K562 (cell line): ENCODE results near the gene ADAMTS14. TPM values are rescaled to one million over a fixed set of nuclear protein-coding genes. Genes with fewer than 3 reads are reported as not detected.

Experiments
- ARNT ChIP-seq, 2 experiments: fragments of 450-650 bp; IDR thresholded peaks; 2 replicates each; pipeline ENCODE4 v1.6.1; 2016; ENCODE audit warnings: mild to moderate bottlenecking in 1 of 2
- CBX2 ChIP-seq: fragments of 200-600 bp; sonication (generic); IDR thresholded peaks from one replicate; pipeline ENCODE4 v1.6.1; 2012; ENCODE audit warnings: mild to moderate bottlenecking, low read length, inconsistent platforms; ENCODE audit not compliant: insufficient read depth, poor library complexity, severe bottlenecking
- EWSR1 ChIP-seq: fragments of 450-650 bp; IDR thresholded peaks from 2 replicates; pipeline ENCODE4 v1.6.1; 2018; ENCODE audit warnings: borderline replicate concordance, mild to moderate bottlenecking, low read depth, moderate library complexity; ENCODE audit not compliant: partially characterized antibody
- FOXP1 ChIP-seq: sonication (generic); formaldehyde crosslinking; IDR thresholded peaks from 2 replicates; pipeline ENCODE4 v1.8.0; 2022; ENCODE audit warnings: mild to moderate bottlenecking, missing genetic modification reagents
- NR4A1 ChIP-seq, 2 experiments: fragments of 250-450 bp in 1 of 2; fragments of 450-650 bp in 1 of 2; sonication (Bioruptor Pico) in 1 of 2; IDR thresholded peaks; 2 replicates each; pipeline versions ENCODE4 v1.4.0 to v1.6.1; 2016 to 2020; ENCODE audit warnings: mild to moderate bottlenecking in 2 of 2, missing compliant biosample characterization in 1 of 2, missing genetic modification characterization in 1 of 2, moderate library complexity in 1 of 2
- PRPF4 ChIP-seq: fragments of 200-400 bp; formaldehyde crosslinking; IDR thresholded peaks from one replicate; pipeline ENCODE4 v1.6.1; 2017; ENCODE audit warnings: low read length, low read depth, mild to moderate bottlenecking; ENCODE audit not compliant: insufficient read depth, poor library complexity, severe bottlenecking
- RAD21 ChIP-seq, 2 experiments: fragments of 250-450 bp in 1 of 2; fragments of 450-650 bp in 1 of 2; sonication (Bioruptor Pico) in 1 of 2; formaldehyde crosslinking in 1 of 2; IDR thresholded peaks in 1 of 2; conservative IDR thresholded peaks in 1 of 2; 2 replicates each; pipeline versions ENCODE4 v1.4.0 to v1.8.0; 2020 to 2022; ENCODE audit warnings: mild to moderate bottlenecking in 2 of 2, moderate library complexity in 1 of 2
- SMARCC2 ChIP-seq: fragments of 450-650 bp; IDR thresholded peaks from 2 replicates; pipeline ENCODE4 v1.6.1; 2017; ENCODE audit warnings: antibody characterized with exemption, moderate library complexity, mild to moderate bottlenecking, low read depth
- SNIP1 ChIP-seq: fragments of 450-650 bp; IDR thresholded peaks from 2 replicates; pipeline ENCODE4 v1.7.1; 2017; ENCODE audit warnings: low read depth, mild to moderate bottlenecking
- SRSF1 ChIP-seq: fragments of 200-400 bp; formaldehyde crosslinking; IDR thresholded peaks from 2 replicates; pipeline ENCODE4 v1.6.1; 2017; ENCODE audit warnings: mild to moderate bottlenecking, low read depth, low read length, moderate library complexity
- ZNF77 ChIP-seq: fragments of 250-450 bp; sonication (Bioruptor Pico); IDR thresholded peaks from 2 replicates; pipeline ENCODE4 v1.5.0; 2020
- ZNF780A ChIP-seq: fragments of 250-450 bp; sonication (Bioruptor Pico); IDR thresholded peaks from 2 replicates; pipeline ENCODE4 v1.5.0; 2021; ENCODE audit warnings: mild to moderate bottlenecking
- polyA plus RNA-seq, 8 experiments: library from polyadenylated mRNA; depleted of rRNA in 4 of 8; stranded (reverse) in 5 of 8; unstranded in 3 of 8; fragments of >200 nt; fragmentation: Nextera tagmentation in 2 of 8; fragmentation: Illumina TruSeq in 1 of 8; extraction: Ambion mirVana in 2 of 8; extraction: Trizol in 1 of 8; gene quantifications; 2 replicates each; pipeline versions ENCODE4 v1.2.1 to v1.2.3, GENCODE V29; 2011 to 2014; ENCODE audit warnings: inconsistent platforms in 1 of 8, missing spikeins in 1 of 8
- total RNA-seq, 7 experiments: library from RNA; depleted of rRNA in 6 of 7; stranded (reverse); fragments of >200 nt in 6 of 7; fragmentation: Illumina TruSeq in 2 of 7; extraction: Trizol in 2 of 7; gene quantifications; 2 replicates each; pipeline versions ENCODE4 v1.2.1 to v1.2.3, GENCODE V29; 2011 to 2021; ENCODE audit warnings: low replicate concordance in 1 of 7
- TF ChIP-seq, protein P1 (sequence below): fragments of 450-650 bp; IDR thresholded peaks from 2 replicates; pipeline ENCODE4 v1.6.1; 2018; ENCODE audit warnings: mild to moderate bottlenecking, low read depth; ENCODE audit not compliant: partially characterized antibody
- TF ChIP-seq, protein P2 (sequence below): fragments of 250-450 bp; sonication (Bioruptor Pico); IDR thresholded peaks from 2 replicates; pipeline ENCODE4 v1.4.0; 2020
- TF ChIP-seq, protein P3 (sequence below): sonication (generic); formaldehyde crosslinking; IDR thresholded peaks from 2 replicates; pipeline ENCODE4 v1.5.0; 2020; ENCODE audit warnings: missing genetic modification reagents
- TF ChIP-seq, protein P4 (sequence below): fragments of 450-650 bp; IDR thresholded peaks from one replicate; pipeline ENCODE4 v1.6.1; 2018; ENCODE audit warnings: mild to moderate bottlenecking, moderate library complexity; ENCODE audit not compliant: partially characterized antibody

The ADAMTS14 gene
- total and polyA plus RNA-seq, 9 of the 15 experiments (the other 6 are each of a cell fraction or from before 2014, with no cell fraction given), result 0.04 to 37.4 (median 15.9) TPM

DNA sequence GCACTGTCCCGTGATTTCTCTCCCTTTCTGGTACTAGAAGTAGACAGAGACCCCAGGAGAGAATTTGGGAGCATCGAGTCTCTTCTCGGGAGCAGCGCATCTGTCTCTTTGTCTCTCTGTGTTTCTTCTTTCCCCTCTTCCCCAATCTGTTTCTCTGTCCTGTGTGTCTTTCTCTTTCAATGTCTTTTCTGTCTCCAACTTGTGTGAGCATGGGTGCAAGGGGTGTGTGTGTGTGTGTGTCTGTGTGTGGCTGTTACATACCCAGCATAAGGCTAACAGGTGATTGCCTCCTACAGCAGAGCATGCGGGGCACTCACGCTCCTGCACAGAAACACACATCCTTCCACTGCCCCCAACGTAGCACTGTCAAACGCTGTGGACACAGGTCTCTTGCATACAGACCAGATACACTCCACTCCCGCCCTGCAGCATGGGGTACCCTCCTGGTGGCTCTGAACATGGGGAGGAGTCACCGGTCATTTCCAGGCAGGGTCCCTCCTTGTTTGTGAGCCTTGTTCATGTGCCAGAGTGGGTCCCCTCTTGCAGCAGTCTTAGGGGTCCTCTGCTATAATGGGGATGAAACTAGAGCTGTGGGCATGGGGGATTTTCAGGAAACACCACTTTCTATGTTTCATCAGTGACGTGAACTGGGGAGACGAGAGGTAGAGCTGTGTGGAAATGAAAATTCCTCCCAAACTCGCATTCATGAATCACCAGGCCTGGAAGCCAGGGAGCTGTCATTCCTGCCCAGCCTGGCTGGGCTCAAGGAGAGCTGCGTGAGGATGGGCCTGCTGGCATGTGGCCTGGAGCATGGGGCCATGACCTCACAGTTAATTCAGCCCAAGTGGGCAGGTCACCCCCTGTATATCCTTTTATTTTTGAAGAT, 980 bp downstream of the ADAMTS14 start (continued):
- TF ChIP-seq, protein P1, sequence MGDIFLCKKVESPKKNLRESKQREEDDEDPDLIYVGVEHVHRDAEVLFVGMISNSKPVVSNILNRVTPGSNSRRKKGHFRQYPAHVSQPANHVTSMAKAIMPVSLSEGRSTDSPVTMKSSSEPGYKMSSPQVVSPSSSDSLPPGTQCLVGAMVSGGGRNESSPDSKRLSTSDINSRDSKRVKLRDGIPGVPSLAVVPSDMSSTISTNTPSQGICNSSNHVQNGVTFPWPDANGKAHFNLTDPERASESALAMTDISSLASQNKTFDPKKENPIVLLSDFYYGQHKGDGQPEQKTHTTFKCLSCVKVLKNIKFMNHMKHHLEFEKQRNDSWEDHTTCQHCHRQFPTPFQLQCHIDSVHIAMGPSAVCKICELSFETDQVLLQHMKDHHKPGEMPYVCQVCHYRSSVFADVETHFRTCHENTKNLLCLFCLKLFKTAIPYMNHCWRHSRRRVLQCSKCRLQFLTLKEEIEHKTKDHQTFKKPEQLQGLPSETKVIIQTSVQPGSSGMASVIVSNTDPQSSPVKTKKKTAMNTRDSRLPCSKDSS, result no peak
- TF ChIP-seq SRSF1 (no peak), ZNF77 (CRISPR knock-in tag) (0 out of 2 replicates have a peak, but pooled peaks have one; percentile 15), ARNT (IDR thresholded peaks at IDR 0.05) (peak in 1 of 2 experiments; percentile 73; a peak in 1 of 4 replicates), ZNF780A (CRISPR knock-in tag) (no peak), SNIP1 (no peak), NR4A1 (CRISPR knock-in tag; IDR thresholded peaks at IDR 0.05) (peak; percentile 52; the same call in 1 of the 2 replicates), NR4A1 (tag; IDR thresholded peaks at IDR 0.05) (no peak), RAD21 (CRISPR knock-in tag; conservative IDR thresholded peaks at IDR 0.05 in 1 of 2, IDR thresholded peaks at IDR 0.05 in 1 of 2) (0 out of 4 replicates have a peak, but pooled peaks of 1 of the 2 experiments have one; percentile 3), PRPF4 (no peak), EWSR1 (no peak), FOXP1 (CRISPR knock-in tag) (no peak), SMARCC2 (no peak), CBX2 (no peak)
- TF ChIP-seq, protein P2, sequence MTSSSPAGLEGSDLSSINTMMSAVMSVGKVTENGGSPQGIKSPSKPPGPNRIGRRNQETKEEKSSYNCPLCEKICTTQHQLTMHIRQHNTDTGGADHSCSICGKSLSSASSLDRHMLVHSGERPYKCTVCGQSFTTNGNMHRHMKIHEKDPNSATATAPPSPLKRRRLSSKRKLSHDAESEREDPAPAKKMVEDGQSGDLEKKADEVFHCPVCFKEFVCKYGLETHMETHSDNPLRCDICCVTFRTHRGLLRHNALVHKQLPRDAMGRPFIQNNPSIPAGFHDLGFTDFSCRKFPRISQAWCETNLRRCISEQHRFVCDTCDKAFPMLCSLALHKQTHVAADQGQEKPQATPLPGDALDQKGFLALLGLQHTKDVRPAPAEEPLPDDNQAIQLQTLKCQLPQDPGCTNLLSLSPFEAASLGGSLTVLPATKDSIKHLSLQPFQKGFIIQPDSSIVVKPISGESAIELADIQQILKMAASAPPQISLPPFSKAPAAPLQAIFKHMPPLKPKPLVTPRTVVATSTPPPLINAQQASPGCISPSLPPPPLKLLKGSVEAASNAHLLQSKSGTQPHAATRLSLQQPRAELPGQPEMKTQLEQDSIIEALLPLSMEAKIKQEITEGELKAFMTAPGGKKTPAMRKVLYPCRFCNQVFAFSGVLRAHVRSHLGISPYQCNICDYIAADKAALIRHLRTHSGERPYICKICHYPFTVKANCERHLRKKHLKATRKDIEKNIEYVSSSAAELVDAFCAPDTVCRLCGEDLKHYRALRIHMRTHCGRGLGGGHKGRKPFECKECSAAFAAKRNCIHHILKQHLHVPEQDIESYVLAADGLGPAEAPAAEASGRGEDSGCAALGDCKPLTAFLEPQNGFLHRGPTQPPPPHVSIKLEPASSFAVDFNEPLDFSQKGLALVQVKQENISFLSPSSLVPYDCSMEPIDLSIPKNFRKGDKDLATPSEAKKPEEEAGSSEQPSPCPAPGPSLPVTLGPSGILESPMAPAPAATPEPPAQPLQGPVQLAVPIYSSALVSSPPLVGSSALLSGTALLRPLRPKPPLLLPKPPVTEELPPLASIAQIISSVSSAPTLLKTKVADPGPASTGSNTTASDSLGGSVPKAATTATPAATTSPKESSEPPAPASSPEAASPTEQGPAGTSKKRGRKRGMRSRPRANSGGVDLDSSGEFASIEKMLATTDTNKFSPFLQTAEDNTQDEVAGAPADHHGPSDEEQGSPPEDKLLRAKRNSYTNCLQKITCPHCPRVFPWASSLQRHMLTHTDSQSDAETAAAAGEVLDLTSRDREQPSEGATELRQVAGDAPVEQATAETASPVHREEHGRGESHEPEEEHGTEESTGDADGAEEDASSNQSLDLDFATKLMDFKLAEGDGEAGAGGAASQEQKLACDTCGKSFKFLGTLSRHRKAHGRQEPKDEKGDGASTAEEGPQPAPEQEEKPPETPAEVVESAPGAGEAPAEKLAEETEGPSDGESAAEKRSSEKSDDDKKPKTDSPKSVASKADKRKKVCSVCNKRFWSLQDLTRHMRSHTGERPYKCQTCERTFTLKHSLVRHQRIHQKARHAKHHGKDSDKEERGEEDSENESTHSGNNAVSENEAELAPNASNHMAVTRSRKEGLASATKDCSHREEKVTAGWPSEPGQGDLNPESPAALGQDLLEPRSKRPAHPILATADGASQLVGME (CRISPR knock-in tag), result no peak
- TF ChIP-seq, protein P3, sequence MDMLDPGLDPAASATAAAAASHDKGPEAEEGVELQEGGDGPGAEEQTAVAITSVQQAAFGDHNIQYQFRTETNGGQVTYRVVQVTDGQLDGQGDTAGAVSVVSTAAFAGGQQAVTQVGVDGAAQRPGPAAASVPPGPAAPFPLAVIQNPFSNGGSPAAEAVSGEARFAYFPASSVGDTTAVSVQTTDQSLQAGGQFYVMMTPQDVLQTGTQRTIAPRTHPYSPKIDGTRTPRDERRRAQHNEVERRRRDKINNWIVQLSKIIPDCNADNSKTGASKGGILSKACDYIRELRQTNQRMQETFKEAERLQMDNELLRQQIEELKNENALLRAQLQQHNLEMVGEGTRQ (CRISPR knock-in tag), result no peak
- TF ChIP-seq, protein P4, sequence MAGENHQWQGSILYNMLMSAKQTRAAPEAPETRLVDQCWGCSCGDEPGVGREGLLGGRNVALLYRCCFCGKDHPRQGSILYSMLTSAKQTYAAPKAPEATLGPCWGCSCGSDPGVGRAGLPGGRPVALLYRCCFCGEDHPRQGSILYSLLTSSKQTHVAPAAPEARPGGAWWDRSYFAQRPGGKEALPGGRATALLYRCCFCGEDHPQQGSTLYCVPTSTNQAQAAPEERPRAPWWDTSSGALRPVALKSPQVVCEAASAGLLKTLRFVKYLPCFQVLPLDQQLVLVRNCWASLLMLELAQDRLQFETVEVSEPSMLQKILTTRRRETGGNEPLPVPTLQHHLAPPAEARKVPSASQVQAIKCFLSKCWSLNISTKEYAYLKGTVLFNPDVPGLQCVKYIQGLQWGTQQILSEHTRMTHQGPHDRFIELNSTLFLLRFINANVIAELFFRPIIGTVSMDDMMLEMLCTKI, result no peak
